H4 (cell line): ENCODE data around the gene BEND7. TPM values are rescaled to one million over a fixed set of nuclear protein-coding genes. Genes with fewer than 3 reads are reported as not detected.
"Not testable (repeated sequence)": the region's sequence is repeated elsewhere in the genome, so short reads cannot be mapped to it uniquely, and the experiment has no call there.

Source experiments
- DNase-seq: peaks from one replicate; pipeline ENCODE4 v3.0.0-alpha.2; 2015; ENCODE audit warnings: low spot score
- total RNA-seq: library from RNA; depleted of rRNA; stranded (reverse); fragments of >200 nt; shearing (Covaris generic); gene quantifications from 2 replicates; pipeline ENCODE4 v1.2.3, GENCODE V29; 2014

Gene BEND7
- total RNA-seq, 1 experiment from 2014 or later, result 3.8 TPM

GRCh38 chr10:13421382-13421917, 107.4 kb downstream of the BEND7 start:
- DNase-seq, result no peak

GRCh38 chr10:13420532-13421307, 108.1 kb downstream of the BEND7 start:
- DNase-seq, result no peak

GRCh38 chr10:13417459-13418126, 111.2 kb downstream of the BEND7 start:
- DNase-seq, result peak; percentile 44

GRCh38 chr10:13416760-13417159, 112.1 kb downstream of the BEND7 start:
- no peak for DNase-seq

- DNase-seq, result no peak
Measured at GRCh38 chr10:13414855-13415254, 114.0 kb downstream of the BEND7 start.

GRCh38 chr10:13414137-13414536, 114.7 kb downstream of the BEND7 start:
- no peak for DNase-seq

- DNase-seq, result no peak
Measured at GRCh38 chr10:13412894-13413293, 115.9 kb downstream of the BEND7 start.

GRCh38 chr10:13404791-13405190, 124.0 kb downstream of the BEND7 start:
- DNase-seq, result no peak

- DNase-seq, result no peak
Measured at GRCh38 chr10:13404305-13404759, 124.5 kb downstream of the BEND7 start.

- not testable (repeated sequence) for DNase-seq
Measured at GRCh38 chr10:13403426-13403825, 125.4 kb downstream of the BEND7 start.

GRCh38 chr10:13402021-13402420, 126.8 kb downstream of the BEND7 start:
- DNase-seq, result no peak

- DNase-seq, result no peak
Measured at GRCh38 chr10:13401142-13401541, 127.7 kb downstream of the BEND7 start.

GRCh38 chr10:13400196-13400965, 128.4 kb downstream of the BEND7 start:
- no peak for DNase-seq

GRCh38 chr10:13399752-13400151, 129.1 kb downstream of the BEND7 start:
- no peak for DNase-seq

- no peak for DNase-seq
Measured at GRCh38 chr10:13399236-13399635, 129.6 kb downstream of the BEND7 start.

- DNase-seq, result no peak
Measured at GRCh38 chr10:13397052-13397451, 131.8 kb downstream of the BEND7 start.

- no peak for DNase-seq
Measured at GRCh38 chr10:13396369-13396768, 132.4 kb downstream of the BEND7 start.

GRCh38 chr10:13395540-13395939, 133.3 kb downstream of the BEND7 start:
- no peak for DNase-seq

GRCh38 chr10:13393640-13394039, 135.2 kb downstream of the BEND7 start:
- no peak for DNase-seq

GRCh38 chr10:13392701-13393100, 136.1 kb downstream of the BEND7 start:
- no peak for DNase-seq
